ENCODE measurements around the gene PLPPR2.
"Not testable (repeated sequence)": the region's sequence is repeated elsewhere in the genome, so short reads cannot be mapped to it uniquely, and the experiment has no call there.

Gene PLPPR2

DNA sequence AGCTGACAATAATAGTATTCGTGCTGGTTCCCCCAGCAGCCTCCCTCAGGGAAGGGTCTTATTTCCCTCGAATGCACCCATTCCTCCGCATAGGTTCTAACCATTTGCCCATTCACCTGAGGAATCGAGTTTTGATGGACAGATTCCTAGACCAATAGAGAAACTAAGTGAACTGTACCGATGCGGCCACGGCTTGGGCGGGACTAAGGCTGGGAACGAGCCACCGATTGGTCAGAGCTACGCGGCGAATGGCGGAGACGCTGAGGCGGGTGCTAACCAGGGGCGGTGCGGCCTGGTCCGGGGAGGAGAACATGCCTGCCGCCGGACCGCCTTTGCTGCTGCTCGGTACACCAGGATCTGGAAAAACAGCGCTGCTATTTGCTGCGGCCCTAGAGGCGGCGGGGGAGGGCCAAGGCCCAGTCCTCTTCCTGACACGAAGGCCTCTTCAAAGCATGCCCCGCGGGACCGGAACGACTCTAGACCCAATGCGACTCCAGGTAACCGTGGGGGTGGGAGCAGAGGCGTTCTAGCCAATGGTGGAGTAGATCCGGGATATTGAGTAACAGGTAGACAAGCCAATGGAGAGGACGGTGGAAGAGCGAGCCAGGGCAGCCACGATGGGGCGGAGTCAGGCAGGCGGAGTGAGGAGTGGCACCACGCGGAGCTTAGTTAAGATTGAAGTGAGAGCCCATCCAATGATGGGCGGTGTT is 19.4 kb downstream of the PLPPR2 start, which contains the start of gene SWSAP1:
SWSAP1 (plus strand) TSS at position 234 of the 710 bp plus-strand sequence; CDS start at position 249, 15 bp downstream.
- DNase-seq, result no peak

DNA sequence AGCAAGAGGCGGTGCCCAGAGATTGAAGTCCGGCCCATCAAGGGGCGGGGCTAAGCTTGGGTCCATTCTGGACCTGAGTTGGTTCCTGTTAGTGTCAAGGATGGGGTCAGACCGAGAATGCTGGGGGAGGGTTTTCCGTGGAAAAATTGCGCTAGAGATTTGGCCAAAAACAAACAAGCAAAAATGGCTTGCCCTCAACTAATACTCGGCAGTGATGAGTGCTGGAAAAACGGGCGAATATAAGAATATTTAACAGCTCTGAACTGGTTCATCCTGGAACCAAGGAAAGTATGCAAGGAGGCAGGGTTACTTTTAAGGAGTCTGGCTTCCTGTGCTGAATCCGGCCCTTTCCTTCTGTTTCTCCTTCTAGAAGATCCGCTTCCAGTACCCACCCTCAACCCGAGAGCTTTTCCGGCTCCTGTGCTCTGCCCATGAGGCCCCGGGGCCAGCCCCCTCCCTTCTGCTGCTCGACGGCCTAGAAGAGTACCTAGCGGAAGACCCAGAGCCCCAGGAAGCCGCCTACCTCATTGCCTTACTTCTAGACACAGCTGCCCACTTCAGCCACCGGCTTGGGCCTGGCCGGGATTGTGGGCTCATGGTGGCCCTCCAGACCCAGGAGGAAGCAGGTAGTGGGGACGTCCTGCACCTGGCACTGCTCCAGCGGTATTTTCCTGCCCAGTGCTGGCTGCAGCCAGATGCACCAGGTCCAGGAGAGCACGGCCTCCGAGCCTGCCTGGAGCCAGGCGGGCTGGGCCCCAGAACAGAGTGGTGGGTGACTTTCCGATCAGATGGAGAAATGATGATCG is 20.1 kb downstream of the PLPPR2 start:
- DNase-seq, result no peak

DNA sequence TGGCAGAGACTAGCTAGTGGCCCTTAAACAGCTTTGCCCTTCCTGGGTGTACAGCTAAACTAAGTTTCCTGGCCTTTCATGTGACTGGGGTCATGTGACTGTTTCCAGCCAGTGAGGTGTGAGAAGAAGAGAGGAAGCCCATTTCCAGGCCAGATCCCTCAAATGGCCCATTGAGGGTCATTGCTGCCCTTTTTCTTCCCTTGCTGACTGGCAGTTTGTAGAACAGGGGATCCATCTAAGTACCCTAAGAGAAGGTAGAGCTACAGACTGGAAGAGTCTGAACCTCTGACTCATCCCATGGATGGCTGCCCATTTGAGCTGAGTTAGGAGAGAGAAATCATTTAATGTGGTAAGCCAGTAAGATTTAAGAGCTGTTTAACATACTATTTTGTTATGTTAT is 22.0 kb downstream of the PLPPR2 start:
- DNase-seq, result no peak

DNA sequence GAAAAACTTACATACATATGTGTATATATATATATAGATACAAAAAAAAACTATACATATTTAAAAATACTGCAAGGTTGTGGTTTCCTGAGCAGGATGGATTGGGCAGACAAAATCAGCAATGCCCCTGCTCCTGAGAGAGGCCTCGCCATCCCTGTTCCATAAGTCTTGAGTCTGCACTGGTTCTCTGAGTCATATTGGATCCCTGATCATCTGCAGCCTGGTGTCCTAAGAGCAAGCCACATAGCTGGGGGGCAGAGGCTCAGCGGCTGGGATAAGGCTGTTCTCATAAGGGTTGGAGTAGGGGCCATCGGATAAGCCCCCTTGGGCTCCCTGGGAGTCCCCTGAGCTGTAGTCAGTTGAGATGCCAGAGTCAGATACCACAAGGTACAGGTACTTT is 22.5 kb downstream of the PLPPR2 start:
- DNase-seq, result no peak

DNA sequence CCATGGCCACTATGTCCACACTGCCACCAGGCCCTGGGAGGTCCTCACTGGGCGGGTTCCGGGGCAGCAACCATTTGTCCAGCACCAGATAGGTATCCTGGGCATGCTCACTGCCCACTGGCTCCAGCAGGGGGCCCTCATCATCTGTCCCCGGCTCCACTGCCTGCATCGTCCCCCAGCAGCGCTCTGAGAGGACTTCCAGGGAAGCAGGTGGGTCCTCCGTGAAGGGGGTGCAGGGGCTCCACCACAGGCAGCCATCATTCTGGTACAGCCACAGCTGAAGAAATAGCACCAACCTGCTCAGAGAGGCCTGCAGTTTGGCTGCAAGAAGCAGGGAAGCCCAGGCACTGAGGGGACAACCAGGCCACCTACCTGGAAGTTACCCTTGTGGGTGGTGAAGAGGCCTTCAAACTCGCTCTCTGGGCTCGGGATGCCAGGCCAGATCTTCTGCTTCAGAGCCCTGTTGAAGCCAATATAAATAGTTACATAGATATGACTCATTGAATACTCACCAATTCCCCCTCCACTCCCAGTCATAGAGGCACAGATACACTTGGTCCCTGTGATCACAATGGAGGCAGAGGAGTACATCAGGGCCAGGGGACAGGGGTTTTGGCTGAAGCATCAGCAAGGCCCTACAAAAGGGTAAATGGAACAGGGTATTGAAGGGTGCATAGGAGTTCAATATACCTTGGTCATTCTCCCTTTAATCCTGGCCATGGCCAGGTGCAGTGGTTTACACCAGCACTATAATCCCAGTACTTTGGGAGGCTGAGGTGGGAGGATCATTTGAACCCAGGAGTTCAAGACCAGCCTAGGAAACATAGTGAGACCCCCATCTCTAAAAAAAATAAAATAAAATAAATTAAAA is 23.3 kb downstream of the PLPPR2 start:
- DNase-seq, result no peak

DNA sequence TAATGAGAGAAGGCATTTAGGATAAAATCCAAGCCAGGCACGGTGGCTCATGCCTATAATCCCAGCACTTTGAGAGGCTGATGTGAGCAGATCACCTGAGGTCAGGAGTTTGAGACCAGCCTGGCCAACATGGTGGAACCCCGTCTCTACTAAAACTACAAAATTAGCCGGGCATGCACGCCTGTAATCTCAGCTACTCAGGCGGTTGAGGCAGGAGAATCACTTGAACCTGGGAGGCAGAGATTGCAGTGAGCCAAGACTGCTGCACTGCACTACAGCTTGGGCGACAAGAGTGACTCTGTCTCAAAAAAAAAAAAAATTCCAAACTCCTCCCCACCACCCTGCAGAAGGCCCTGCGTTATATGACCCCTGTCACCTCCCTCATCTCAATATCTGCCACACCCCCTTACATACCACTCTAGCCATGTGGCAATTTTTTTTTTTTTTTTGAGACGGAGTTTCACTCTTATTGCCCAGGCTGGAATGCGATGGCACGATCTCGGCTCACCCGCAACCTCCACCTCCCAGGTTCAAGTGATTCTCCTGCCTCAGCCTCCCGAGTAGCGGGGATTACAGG is 24.1 kb downstream of the PLPPR2 start:
- not testable (repeated sequence) for DNase-seq

DNA sequence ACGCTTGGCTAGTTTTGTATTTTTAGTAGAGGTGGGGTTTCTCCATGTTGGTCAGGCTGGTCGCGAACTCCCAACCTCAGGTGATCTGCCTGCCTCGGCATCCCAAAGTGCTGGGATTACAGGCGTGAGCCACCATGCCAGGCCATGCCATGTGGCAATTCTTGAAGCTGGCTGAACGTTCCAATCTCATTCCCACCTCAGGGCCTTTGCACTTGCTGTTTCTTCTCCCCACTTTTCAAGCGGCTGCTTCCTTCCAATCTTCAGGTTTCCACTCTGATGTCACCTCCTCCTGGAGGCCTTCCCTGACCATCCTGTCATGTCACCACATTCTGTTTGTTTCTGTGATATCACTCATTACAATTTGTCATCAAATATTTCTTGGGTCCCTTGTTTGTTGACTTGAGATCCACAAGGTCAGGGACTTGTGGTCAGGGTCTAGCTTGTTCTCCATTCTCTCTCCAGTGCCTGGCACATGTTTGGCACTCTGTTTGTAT is 24.7 kb downstream of the PLPPR2 start:
- no peak for DNase-seq

DNA sequence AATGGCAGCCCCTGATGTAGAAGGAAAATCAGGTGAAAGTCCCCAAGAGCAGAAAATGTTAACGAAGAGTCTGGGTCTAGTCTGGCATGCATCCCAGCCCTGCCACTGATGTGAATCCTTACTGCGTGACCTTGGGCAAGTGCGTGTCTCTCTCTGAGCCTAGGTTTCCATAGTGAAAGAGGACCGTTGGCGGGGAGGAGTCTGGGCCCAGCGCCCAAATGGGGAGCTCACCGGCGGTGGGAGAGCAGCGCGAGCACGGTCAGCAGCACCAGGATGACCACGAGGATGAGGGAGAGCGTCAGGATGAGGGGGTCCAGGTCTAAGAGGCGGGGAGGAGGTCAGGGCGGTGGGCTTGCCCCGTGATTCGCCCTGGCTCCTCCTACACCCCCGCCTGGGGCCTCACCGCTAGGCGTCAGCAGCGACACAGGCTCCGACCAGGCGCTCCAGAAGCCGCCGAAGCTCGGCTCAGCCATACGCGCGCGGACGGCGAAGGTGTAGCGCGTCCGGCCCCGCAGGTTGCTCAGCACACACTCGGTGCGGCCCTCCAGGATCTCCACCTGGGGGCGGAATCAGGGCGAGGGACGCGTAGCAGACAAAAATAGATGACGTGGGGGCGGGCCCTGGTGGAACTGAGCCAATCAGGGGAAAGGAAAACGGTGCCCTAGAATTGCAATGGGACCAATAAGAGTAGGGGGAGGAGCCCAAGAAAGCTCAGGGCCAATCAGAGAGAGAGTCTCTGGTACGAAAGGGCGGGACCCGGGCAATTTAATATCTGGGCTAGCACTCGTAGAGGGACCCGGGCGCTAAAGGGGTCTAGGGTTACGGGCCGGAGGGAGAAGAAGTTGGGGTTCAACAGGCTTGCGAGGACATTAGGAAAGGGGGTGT is 25.7 kb downstream of the PLPPR2 start:
- no peak for DNase-seq

DNA sequence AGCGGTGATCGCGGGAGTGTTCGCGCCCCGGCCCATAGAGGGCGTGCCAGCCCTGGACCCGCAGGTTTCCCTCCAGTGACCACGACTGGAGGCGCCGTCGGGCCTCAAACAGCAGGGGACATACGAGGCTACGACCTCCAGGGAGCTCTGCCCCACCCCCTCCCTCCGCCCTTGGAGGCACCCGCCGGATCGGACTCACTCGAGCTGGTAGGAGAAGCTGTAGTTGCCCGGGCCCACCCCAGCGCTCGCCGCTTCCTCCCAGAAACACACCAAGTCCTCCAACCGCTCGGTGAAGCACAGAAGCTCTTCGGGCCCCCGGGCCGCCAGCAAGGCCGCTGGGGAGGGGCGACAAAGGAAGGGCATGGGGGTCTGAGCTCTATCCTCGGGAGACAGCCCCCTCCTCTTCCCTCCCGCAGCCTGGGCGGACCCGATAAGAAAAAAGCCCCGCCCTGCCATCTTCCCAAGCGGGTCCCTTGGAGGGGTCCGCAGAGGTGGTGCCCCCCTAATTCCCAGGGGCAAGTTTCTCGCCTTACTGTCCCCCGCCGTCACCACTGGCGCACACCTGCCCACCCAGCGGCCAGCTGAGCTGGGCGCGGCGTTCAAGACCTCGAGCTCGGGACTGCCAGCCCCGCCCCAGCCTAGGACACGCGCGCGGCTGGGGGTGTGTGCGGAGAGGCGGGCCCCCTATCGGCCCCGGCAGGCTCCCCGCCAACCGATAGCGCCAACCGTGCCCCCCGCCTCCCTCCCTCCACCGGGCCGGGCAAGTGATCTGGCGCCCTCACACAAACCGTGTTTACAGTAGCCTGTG is 27.9 kb downstream of the PLPPR2 start:
- no peak for DNase-seq

DNA sequence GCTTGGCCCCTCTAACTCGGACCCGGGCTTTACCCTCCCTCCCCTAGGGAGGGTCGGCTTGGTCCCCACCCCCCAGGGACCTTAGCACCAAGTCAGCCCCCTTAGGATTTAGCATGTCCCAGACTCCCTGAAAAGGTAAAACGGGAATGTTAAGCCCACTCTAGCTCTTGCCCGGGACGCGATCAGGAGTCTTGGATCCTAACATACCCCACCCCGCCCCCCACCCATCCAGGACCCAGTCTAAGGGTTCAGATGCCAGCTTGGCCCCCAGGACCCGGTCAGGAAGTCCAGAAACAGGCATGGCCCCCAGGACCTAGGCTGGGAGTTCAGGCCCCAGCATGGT is 28.4 kb downstream of the PLPPR2 start:
- DNase-seq, result no peak

DNA sequence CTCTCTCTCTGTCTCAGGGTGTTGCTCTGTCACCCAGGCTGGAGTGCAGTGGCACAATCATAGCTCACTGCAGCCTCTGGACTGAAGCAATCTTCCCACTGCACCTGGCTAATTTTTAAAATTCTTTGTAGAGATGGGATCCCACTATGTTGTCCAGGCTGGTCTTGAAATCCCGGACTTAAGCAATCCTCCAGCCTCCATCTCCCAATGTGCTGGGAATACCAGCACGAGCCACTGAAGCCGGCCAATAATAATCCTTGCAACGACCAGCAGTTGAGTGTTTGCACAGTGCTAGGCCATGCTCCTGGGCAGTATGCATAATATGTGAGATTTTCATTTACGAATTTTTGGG is 29.5 kb downstream of the PLPPR2 start:
- no peak for DNase-seq

DNA sequence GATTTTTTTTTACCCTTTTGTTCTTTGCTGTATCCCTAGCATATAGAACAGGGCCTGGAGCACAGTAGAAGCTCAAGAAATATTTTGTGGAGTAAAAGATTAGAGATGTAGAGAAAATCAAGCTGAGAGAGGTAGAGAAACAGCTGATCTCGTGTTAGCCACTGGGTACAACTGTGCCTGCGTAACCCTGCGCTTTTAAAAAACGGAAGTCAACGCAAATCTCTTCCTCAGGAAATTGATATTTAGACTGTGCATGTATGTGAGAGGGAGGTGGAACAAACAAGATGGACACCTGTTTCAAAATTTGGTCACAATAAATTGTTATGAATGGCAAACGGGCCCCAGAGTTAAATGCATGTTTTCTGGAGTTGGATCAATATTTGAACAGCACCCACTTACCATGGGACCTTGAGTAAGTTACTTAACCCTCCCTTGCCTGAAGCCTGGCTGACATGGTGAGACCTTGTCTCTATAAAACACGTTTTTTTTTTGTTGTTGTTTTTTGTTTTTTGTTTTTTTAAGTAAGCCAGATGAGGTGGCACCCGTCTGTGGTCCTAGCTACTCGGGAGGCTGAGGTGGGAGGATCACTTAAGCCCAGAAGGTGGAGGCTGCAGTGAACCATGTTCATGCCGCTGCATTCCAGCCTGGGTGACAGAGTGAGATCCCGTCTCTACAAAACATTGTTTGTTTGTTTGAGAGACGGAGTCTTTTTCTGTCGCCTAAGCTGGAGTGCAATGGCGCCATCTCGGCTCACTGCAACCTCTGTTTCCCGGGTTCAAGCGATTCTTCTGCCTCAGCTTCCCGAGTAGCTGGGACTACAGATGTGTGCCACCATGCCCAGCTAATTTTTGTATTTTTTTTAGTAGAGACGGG is 32.2 kb downstream of the PLPPR2 start:
- no peak for DNase-seq

DNA sequence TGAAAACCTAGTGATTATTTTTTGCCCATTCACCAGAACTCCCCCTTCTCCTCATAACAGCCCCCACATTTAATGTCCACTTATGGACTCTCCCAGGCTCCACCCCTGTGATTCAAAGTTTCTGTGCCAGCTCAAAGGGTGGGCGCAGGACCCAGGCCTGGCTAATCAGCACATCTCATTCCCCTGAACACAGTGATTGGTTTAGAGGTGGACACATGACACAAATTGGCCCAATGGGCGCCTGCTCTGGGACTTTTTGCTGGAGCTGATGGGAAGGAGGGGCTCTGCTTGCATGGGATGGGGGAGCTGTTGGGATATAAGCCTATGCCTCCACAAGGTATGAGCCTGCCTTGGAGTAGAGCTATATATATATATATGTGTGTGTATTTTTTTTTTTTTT is 35.1 kb downstream of the PLPPR2 start:
- no peak for DNase-seq

DNA sequence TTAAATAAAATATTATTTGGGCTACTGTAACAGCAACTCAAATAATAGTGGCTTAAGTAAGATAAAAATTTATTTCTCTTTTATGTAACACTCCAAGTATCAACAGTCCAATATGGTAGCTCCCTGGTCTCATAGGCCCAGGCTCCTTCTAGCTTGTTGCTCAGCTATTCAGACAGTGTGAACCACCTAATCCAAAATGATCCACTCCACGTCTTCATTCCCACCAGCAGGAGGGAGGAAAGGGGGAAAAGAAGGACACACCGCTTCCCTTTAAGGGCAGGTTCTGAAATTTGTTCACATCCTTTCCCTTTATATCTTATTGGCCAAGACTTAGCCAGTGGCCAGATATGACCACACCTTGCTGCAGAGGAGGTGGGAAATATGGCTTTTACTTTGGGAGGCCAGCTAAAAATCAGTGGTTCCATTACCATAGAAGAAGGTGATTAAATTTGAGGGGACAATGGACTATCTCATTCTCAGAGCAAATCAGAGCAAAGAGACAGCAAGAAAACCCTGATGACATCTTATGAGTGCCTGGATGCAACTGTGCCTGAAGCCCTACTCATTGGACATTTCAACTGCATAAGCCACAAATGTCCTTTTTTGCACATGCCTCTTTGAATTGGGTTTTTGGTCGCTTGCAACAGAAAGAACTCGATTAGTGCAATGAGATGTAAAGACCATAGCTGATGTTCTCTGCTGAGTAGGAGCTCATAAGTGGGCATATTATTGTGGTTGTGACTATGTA is 35.9 kb downstream of the PLPPR2 start:
- no peak for DNase-seq

DNA sequence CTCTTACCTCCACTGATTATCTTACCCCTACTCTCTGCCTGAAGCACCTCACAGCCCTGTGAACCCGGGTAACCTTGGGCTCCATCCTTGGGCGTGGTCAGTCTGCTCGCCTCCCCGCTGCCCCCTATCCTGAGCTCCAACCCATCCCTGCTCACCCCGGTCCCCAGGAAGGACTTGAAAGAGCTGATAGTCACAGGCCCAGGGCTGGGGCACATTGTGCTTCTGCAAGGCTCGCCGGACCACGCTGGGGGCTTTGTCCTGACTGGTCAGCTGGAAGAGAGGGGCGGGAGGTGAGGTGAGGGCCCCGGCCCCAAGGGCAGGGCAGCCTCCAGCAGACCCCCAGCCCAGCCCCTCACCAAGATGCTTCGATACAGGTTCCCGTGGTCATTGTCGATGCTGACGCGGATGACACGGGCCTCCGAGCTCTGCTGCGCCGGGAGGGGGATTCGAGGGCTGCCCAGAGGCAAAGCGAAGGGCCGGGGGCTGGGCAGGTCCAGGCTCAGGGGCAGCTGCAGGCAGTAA is 41.9 kb downstream of the PLPPR2 start:
- DNase-seq, result no peak

DNA sequence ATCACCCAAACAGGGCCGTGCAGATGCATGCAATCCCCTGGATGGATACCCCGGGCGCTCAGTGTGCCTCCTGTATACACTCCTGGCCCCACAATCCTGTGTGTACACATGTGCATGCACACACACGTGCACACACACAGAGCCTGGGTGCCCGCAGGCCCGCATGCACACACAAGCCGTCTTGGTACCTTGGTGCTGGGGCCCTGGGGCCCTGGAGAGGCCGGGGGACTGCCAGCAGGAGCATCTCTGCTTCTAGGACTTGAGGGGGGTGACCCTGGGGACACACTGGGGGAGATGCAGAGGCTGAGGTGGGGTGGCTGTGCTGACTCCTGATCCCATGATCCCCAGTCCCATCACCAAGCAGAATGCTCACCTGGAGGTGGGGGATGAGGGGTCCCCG is 44.4 kb downstream of the PLPPR2 start:
- DNase-seq, result no peak

DNA sequence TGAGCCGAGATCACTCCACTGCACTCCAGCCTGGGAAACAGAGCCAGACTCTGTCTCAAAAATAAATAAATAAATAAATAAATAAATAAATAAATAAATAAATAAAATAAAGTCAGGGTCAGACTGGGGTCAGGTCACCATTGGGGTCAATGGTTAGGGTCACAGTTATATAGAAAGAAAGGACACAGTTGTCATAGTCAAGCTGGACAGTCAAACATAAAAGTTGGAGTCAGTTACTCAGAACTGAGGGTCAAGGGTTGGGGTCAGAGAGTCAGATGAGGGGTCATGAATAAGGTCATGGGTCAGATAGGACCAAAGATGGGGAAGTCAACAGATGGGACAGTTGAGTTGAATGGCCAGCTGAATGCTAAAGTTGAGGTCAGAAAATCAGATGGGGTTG is 45.6 kb downstream of the PLPPR2 start:
- DNase-seq, result no peak

DNA sequence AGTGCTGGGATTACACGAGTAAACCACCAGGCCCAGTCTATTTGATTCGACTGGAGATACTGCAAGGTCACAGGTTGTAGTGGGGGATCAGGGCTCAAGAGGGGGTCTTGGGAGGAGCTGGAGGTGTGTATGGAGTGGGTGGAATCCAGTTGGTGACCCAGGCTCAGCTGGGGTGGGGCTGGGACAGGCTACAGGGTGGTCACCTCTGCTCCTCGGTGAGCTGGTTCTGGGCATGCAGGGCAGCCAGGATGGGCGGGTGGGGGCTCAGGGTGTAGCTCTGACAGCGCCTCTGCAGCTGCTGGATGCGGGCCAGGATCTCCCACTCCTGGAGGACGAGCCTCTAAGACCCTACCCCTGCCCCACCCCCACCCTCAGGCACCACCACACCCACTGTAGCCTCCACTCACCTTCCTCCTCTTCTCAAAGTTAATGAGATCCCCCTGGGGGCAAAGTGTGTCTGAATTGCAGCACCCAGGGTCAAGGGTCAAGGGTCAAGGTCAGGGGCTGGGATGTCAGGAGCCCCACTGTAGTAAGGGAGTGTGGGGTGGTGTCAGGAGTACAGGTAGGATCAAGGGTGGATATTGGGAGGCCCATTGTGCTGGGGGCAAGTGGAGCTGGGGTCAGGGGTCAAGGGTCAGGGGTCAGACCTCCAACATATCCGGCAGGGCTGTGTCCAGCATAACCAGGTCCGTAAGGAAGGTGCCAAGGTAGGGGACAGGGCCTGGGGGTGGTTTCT is 46.7 kb downstream of the PLPPR2 start:
- no peak for DNase-seq
